Cardiac fibroblast (primary cell): ENCODE data around the gene KIF16B.

ENCODE experiments used
- DNase-seq, 2 donors: peaks; one replicate each; pipeline versions ENCODE4 v3.0.0 to v3.0.0-alpha.2; 2010; ENCODE audit warnings: low read depth in 2 of 2
- H3K4me3 ChIP-seq, 2 donors: replicated peaks in 1 of 2; 1 replicate in 1 of 2; 2 replicates in 1 of 2; pipeline ENCODE4 v1.5.1; 2011; ENCODE audit warnings: low read depth in 2 of 2, low read length in 2 of 2, mild to moderate bottlenecking in 2 of 2, moderate library complexity in 1 of 2
- CTCF ChIP-seq: IDR thresholded peaks from one replicate; pipeline ENCODE4 v1.5.1; 2011; ENCODE audit warnings: low read depth, mild to moderate bottlenecking, low read length, inconsistent platforms

KIF16B gene

DNA sequence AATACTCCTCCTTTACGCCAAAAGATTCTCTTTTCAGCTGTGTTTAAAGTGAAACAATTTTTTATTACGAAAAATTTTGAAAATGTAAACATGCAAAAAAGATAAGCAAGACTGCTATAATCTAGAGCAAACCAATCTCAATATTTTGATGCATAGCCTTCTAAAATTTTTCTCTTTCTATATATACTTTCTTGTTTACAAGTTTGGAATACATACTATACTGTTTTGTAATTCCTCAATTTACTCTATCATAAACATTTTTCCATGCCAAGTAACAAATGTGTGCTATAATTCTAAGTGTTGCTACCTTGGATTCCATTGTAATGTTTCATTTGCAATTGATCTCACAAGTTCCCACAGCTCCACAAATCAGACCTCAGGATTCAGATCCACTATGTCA, 43.1 kb upstream of the KIF16B start:
- no peak for TF ChIP-seq CTCF
- no peak for DNase-seq
- H3K4me3 ChIP-seq = no peak overlapping the region

DNA sequence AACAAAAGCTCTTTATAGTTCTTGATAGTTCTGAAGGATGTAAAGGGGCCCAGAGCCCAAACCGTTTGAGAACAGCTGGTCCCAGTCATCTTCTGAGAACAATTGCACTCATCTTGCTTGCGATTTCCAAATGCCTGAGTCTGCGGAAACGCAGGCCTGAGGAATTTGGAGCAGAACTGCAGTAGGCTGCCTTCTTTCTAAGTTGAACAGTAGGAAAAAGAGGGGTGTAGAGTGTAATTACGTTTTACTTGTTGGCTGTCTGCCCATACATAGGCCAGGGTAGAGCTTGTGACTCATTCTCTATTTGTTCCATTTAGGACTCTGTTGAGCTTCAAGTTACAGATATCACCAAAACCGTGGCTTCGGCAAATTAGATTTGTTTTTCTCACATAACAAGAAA, 42.0 kb upstream of the KIF16B start:
- H3K4me3 ChIP-seq = no peak overlapping the region
- TF ChIP-seq CTCF = no peak
- peak; percentile 94 to 99 for DNase-seq

GRCh38 chr20:16613954-16614353, 40.7 kb upstream of the KIF16B start:
- TF ChIP-seq CTCF = no peak
- no peak overlapping the region for H3K4me3 ChIP-seq
- DNase-seq = peak; percentile 9 to 64

DNA sequence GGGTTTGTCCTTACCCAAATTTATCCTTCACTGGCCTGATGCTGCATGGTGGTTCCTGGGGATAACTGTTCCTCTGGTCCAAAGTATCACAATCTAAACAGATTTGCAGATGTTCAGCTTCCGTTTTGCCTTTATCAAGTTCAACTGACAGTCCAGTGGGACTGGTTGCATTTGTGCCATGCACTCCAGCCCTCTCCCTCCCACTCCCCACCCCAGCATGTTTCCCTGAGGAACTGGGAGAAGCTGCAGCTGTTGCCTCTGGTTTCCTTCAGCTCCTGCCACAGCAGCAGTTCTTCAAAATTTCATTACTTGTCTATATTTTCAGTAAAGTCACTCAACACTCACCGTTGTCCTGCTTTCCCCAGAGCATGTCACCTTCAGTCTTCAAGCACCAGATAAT, 39.5 kb upstream of the KIF16B start:
- peak in 1 of 2 donors; percentile 8 for DNase-seq
- no peak overlapping the region for H3K4me3 ChIP-seq
- TF ChIP-seq CTCF = no peak

- no peak overlapping the region for H3K4me3 ChIP-seq
- TF ChIP-seq CTCF = no peak
Observed at GRCh38 chr20:16611817-16612216, 38.6 kb upstream of the KIF16B start.

GRCh38 chr20:16609066-16609465, 35.8 kb upstream of the KIF16B start:
- no peak overlapping the region for H3K4me3 ChIP-seq
- TF ChIP-seq CTCF = no peak
- peak in 1 of 2 donors; percentile 15 for DNase-seq

More at GRCh38 chr20:16611817-16612216, 38.6 kb upstream of the KIF16B start:
- DNase-seq = no peak

DNA sequence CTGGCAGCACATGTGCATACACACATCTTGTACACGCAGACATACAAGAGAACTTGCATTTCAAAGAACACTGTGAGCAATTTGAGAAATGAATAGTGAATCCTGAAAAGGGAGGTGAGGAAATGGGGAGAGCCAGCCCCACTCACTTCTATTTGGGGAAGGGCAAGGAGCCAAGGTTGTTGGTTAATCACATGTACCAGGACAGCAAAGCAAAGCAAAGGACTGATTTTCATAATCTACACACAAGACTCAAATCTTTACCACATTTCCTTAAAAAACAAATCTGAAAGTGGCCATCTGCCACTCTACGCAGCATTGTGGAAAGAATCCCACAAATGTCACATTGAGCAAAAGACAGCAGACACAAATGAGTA, 35.0 kb upstream of the KIF16B start:
- TF ChIP-seq CTCF = no peak
- DNase-seq = peak; percentile 12 to 72
- H3K4me3 ChIP-seq = no peak overlapping the region
